Measurements from ENCODE around the gene TMED4. TPM values are rescaled to one million over a fixed set of nuclear protein-coding genes. Genes with fewer than 3 reads are reported as not detected.

Gene TMED4
- polyA plus RNA-seq, 1 donor (not counting 4 experiments of a cell fraction or from before 2014, with no cell fraction given), result 45.8 TPM

DNA sequence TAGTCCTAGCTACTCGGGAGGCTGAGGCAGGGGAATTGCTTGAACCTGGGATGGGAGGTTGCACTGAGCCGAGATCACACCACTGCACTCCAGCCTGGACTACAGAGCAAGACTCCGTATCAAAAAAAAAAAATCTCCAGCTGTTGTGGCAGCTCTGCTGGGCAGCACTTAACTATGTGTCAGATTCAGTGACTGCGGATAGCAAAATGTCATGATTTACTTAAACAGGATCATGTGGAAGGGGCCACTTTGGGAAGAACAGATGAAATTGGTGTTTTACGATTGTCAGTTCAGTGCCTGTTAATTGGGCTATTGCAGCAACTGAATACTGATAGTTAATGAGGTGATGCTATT lies 39.7 kb upstream of the TMED4 start:
- Histone ChIP-seq H3K27ac (ENCODE audit: control insufficient read depth, insufficient read depth, low read length) (no peak overlapping the region), H3K4me2 (ENCODE audit: control insufficient read depth, extremely low read depth, insufficient read depth, low read depth, low read length) (no peak overlapping the region)

GRCh38 chr7:44621034-44621749 lies 39.2 kb upstream of the TMED4 start:
- H3K27me3 ChIP-seq (ENCODE audit: control insufficient read depth, extremely low read depth, insufficient read depth, low read length), result no peaks in the 10 kb centered on the region
- peaks cover 93% of the 10 kb centered on the region for H3K79me2 ChIP-seq (ENCODE audit: control insufficient read depth, insufficient read depth, low read length)
- no peak for TF ChIP-seq EZH2 (IDR thresholded peaks at IDR 0.05; ENCODE audit: low read length)
- TF ChIP-seq, protein P1, sequence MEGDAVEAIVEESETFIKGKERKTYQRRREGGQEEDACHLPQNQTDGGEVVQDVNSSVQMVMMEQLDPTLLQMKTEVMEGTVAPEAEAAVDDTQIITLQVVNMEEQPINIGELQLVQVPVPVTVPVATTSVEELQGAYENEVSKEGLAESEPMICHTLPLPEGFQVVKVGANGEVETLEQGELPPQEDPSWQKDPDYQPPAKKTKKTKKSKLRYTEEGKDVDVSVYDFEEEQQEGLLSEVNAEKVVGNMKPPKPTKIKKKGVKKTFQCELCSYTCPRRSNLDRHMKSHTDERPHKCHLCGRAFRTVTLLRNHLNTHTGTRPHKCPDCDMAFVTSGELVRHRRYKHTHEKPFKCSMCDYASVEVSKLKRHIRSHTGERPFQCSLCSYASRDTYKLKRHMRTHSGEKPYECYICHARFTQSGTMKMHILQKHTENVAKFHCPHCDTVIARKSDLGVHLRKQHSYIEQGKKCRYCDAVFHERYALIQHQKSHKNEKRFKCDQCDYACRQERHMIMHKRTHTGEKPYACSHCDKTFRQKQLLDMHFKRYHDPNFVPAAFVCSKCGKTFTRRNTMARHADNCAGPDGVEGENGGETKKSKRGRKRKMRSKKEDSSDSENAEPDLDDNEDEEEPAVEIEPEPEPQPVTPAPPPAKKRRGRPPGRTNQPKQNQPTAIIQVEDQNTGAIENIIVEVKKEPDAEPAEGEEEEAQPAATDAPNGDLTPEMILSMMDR (optimal IDR thresholded peaks at IDR 0.05 in 1 of 3, IDR thresholded peaks at IDR 0.05 in 1 of 3, conservative IDR thresholded peaks at IDR 0.05 in 1 of 3; ENCODE audit: extremely low read depth in 1 of 3, insufficient read depth in 2 of 3, low read length in 3 of 3), result no peak
- H3K9me3 ChIP-seq (ENCODE audit: control insufficient read depth, low read depth, low read length), result no peaks in the 10 kb centered on the region
- FAIRE-seq (no peak), DNase-seq (ENCODE audit: low read depth, low spot score) (no peak)
- no peak overlapping the region for H3K9ac ChIP-seq (ENCODE audit: control insufficient read depth, extremely low read depth, insufficient read depth, low read length)
- H2AFZ ChIP-seq (ENCODE audit: control insufficient read depth, low read length), result no peak overlapping the region
- H4K20me1 ChIP-seq (ENCODE audit: control insufficient read depth, extremely low read depth, insufficient read depth, low read length), result no peaks in the 10 kb centered on the region
- peaks cover 34% of the 10 kb centered on the region for H3K4me1 ChIP-seq (ENCODE audit: control insufficient read depth, extremely low read depth, insufficient read depth, low read length)
- no peaks in the 10 kb centered on the region for H3K9me1 ChIP-seq (ENCODE audit: control insufficient read depth, extremely low read depth, insufficient read depth, low read length)
- H3K27ac ChIP-seq (ENCODE audit: control insufficient read depth, insufficient read depth, low read length), result peak overlapping the region; percentile 24
- dilution Hi-C loops (cut with MboI; ENCODE audit: extremely low pct_ligation_motif_present, low sequenced_read_pairs), result no loop called here
- peaks cover 7 to 18% of the 10 kb centered on the region in 2 experiments for H3K36me3 ChIP-seq (ENCODE audit: control insufficient read depth in 2 of 2, extremely low read depth in 1 of 2, insufficient read depth in 2 of 2, low read length in 2 of 2)
- H3K4me2 ChIP-seq (ENCODE audit: control insufficient read depth, extremely low read depth, insufficient read depth, low read depth, low read length), result no peak overlapping the region
- no peak overlapping the region for H3K4me3 ChIP-seq (ENCODE audit: control insufficient read depth in 2 of 3, extremely low read depth in 1 of 3, insufficient read depth in 2 of 3, low read depth in 1 of 3, low read length in 3 of 3)

More for the DNA sequence above, 39.7 kb upstream of the TMED4 start:
- FAIRE-seq (no peak), DNase-seq (ENCODE audit: low read depth, low spot score) (no peak)
- Histone ChIP-seq H2AFZ (ENCODE audit: control insufficient read depth, low read length) (no peak overlapping the region), H3K27me3 (ENCODE audit: control insufficient read depth, extremely low read depth, insufficient read depth, low read length) (no peaks in the 10 kb centered on the region), H3K9me1 (ENCODE audit: control insufficient read depth, extremely low read depth, insufficient read depth, low read length) (no peaks in the 10 kb centered on the region), H3K4me3 (ENCODE audit: control insufficient read depth in 2 of 3, extremely low read depth in 1 of 3, insufficient read depth in 2 of 3, low read depth in 1 of 3, low read length in 3 of 3) (no peak overlapping the region), H3K36me3 (ENCODE audit: control insufficient read depth in 2 of 2, extremely low read depth in 1 of 2, insufficient read depth in 2 of 2, low read length in 2 of 2) (peaks cover 12 to 21% of the 10 kb centered on the region in 2 experiments), H3K79me2 (ENCODE audit: control insufficient read depth, insufficient read depth, low read length) (peaks cover 94% of the 10 kb centered on the region), H3K4me1 (ENCODE audit: control insufficient read depth, extremely low read depth, insufficient read depth, low read length) (peaks cover 34% of the 10 kb centered on the region), H3K9me3 (ENCODE audit: control insufficient read depth, low read depth, low read length) (no peaks in the 10 kb centered on the region), H4K20me1 (ENCODE audit: control insufficient read depth, extremely low read depth, insufficient read depth, low read length) (no peaks in the 10 kb centered on the region), H3K9ac (ENCODE audit: control insufficient read depth, extremely low read depth, insufficient read depth, low read length) (no peak overlapping the region)
- TF ChIP-seq, protein P1 (optimal IDR thresholded peaks at IDR 0.05 in 1 of 3, IDR thresholded peaks at IDR 0.05 in 1 of 3, conservative IDR thresholded peaks at IDR 0.05 in 1 of 3; ENCODE audit: extremely low read depth in 1 of 3, insufficient read depth in 2 of 3, low read length in 3 of 3), result no peak
- TF ChIP-seq EZH2 (IDR thresholded peaks at IDR 0.05; ENCODE audit: low read length), result no peak
- dilution Hi-C loops (cut with MboI; ENCODE audit: extremely low pct_ligation_motif_present, low sequenced_read_pairs), result no loop called here

Measured in keratinocyte (primary cell).